ENCODE data around the gene SULF2.

SULF2 gene

GRCh38 chr20:47760686-47761481, 24.4 kb downstream of the SULF2 start:
- DNase-seq, result no peak

- no peak for DNase-seq
Measured at GRCh38 chr20:47758517-47759450, 26.5 kb downstream of the SULF2 start.

GRCh38 chr20:47757145-47758035, 27.9 kb downstream of the SULF2 start:
- DNase-seq, result no peak

- DNase-seq, result no peak
Measured at GRCh38 chr20:47754946-47755652, 30.2 kb downstream of the SULF2 start.

- no peak for DNase-seq
Measured at GRCh38 chr20:47754388-47754715, 30.9 kb downstream of the SULF2 start.

GRCh38 chr20:47753576-47754387, 31.5 kb downstream of the SULF2 start:
- DNase-seq, result no peak

- no peak for DNase-seq
Measured at GRCh38 chr20:47751449-47751848, 33.8 kb downstream of the SULF2 start.

- no peak for DNase-seq
Measured at GRCh38 chr20:47749339-47749738, 35.9 kb downstream of the SULF2 start.

GRCh38 chr20:47748823-47749222, 36.5 kb downstream of the SULF2 start:
- no peak for DNase-seq

GRCh38 chr20:47748069-47748468, 37.2 kb downstream of the SULF2 start:
- no peak for DNase-seq

- no peak for DNase-seq
Measured at GRCh38 chr20:47747669-47748031, 37.6 kb downstream of the SULF2 start.

- DNase-seq, result no peak
Measured at GRCh38 chr20:47744803-47745202, 40.5 kb downstream of the SULF2 start.

GRCh38 chr20:47743671-47744070, 41.6 kb downstream of the SULF2 start:
- DNase-seq, result no peak

GRCh38 chr20:47741669-47742608, 43.3 kb downstream of the SULF2 start:
- DNase-seq, result no peak

- peak; percentile 44 for DNase-seq
Measured at GRCh38 chr20:47740862-47741184, 44.5 kb downstream of the SULF2 start.

GRCh38 chr20:47740121-47740861, 45.0 kb downstream of the SULF2 start:
- no peak for DNase-seq

- no peak for DNase-seq
Measured at GRCh38 chr20:47737923-47738322, 47.4 kb downstream of the SULF2 start.

GRCh38 chr20:47736570-47737152, 48.6 kb downstream of the SULF2 start:
- DNase-seq, result no peak
